ENCODE data around the gene BATF.

BATF gene

GRCh38 chr14:75562089-75562488 lies 39.8 kb downstream of the BATF start:
- H3K4me3 ChIP-seq (replicated peaks; ENCODE audit: insufficient read depth, low read length) = no peak overlapping the region
- H3K27me3 ChIP-seq (ENCODE audit: insufficient read depth, poor library complexity, severe bottlenecking) = no peaks in the 10 kb centered on the region
- H3K27ac ChIP-seq (replicated peaks) = no peak overlapping the region
- DNase-seq (ENCODE audit: low read depth in 1 of 2, low spot score in 1 of 2) = no peak
- no peak for TF ChIP-seq SPI1 (IDR thresholded peaks at IDR 0.05; ENCODE audit: borderline replicate concordance, low read depth)
- no peak for TF ChIP-seq POLR2AphosphoS5 (IDR thresholded peaks at IDR 0.05; ENCODE audit: low read depth)

GRCh38 chr14:75562489-75562888 lies 40.2 kb downstream of the BATF start:
- Histone ChIP-seq H3K27me3 (ENCODE audit: insufficient read depth, poor library complexity, severe bottlenecking) (no peaks in the 10 kb centered on the region), H3K4me3 (replicated peaks; ENCODE audit: insufficient read depth, low read length) (no peak overlapping the region), H3K27ac (replicated peaks) (no peak overlapping the region)
- no peak for TF ChIP-seq SPI1 (IDR thresholded peaks at IDR 0.05; ENCODE audit: borderline replicate concordance, low read depth)
- TF ChIP-seq REST (IDR thresholded peaks at IDR 0.05; ENCODE audit: insufficient replicate concordance, low read depth) = no peak
- TF ChIP-seq GABPA (IDR thresholded peaks at IDR 0.05; ENCODE audit: low read depth) = no peak
- TF ChIP-seq CTCF (IDR thresholded peaks at IDR 0.05; ENCODE audit: insufficient read depth, low read length) = no peak
- TF ChIP-seq POLR2AphosphoS5 (IDR thresholded peaks at IDR 0.05; ENCODE audit: low read depth) = no peak
- DNase-seq (ENCODE audit: low read depth in 1 of 2, low spot score in 1 of 2) = no peak

- DNase-seq (ENCODE audit: low read depth in 1 of 2, low spot score in 1 of 2) = no peak
- TF ChIP-seq POLR2AphosphoS5 (IDR thresholded peaks at IDR 0.05; ENCODE audit: low read depth) (no peak), SPI1 (IDR thresholded peaks at IDR 0.05; ENCODE audit: borderline replicate concordance, low read depth) (no peak), CTCF (IDR thresholded peaks at IDR 0.05; ENCODE audit: insufficient read depth, low read length) (no peak), REST (IDR thresholded peaks at IDR 0.05; ENCODE audit: insufficient replicate concordance, low read depth) (no peak), GABPA (IDR thresholded peaks at IDR 0.05; ENCODE audit: low read depth) (no peak)
- Histone ChIP-seq H3K4me3 (replicated peaks; ENCODE audit: insufficient read depth, low read length) (no peak overlapping the region), H3K27me3 (ENCODE audit: insufficient read depth, poor library complexity, severe bottlenecking) (no peaks in the 10 kb centered on the region), H3K27ac (replicated peaks) (no peak overlapping the region)
Observed at GRCh38 chr14:75563931-75564330, 41.7 kb downstream of the BATF start.

- Histone ChIP-seq H3K4me3 (replicated peaks; ENCODE audit: insufficient read depth, low read length) (no peak overlapping the region), H3K27me3 (ENCODE audit: insufficient read depth, poor library complexity, severe bottlenecking) (no peaks in the 10 kb centered on the region), H3K27ac (replicated peaks) (no peak overlapping the region)
- TF ChIP-seq SPI1 (IDR thresholded peaks at IDR 0.05; ENCODE audit: borderline replicate concordance, low read depth) (no peak), REST (IDR thresholded peaks at IDR 0.05; ENCODE audit: insufficient replicate concordance, low read depth) (no peak), GABPA (IDR thresholded peaks at IDR 0.05; ENCODE audit: low read depth) (no peak), CTCF (IDR thresholded peaks at IDR 0.05; ENCODE audit: insufficient read depth, low read length) (no peak), POLR2AphosphoS5 (IDR thresholded peaks at IDR 0.05; ENCODE audit: low read depth) (no peak)
- DNase-seq (ENCODE audit: low read depth in 1 of 2, low spot score in 1 of 2) = no peak
Observed at GRCh38 chr14:75565056-75565455, 42.8 kb downstream of the BATF start.

Measured in HL-60 (cell line).